Retinal pigment epithelial cell (primary cell): ENCODE measurements around the gene PDGFD.

Experiments
- DNase-seq: peaks from one replicate; pipeline ENCODE4 v3.0.0-alpha.2; 2010; ENCODE audit warnings: low read depth
- H3K4me3 ChIP-seq: 2 replicates; pipeline ENCODE4 v1.5.1; 2011; ENCODE audit warnings: mild to moderate bottlenecking, low read length, control low read depth, moderate library complexity
- CTCF ChIP-seq: conservative IDR thresholded peaks from 2 replicates; pipeline ENCODE4 v1.5.1; 2011; ENCODE audit warnings: low read depth, low read length, control low read depth, inconsistent platforms

PDGFD gene

GRCh38 chr11:104075706-104076105 is 88.2 kb downstream of the PDGFD start:
- DNase-seq: no peak
- TF ChIP-seq CTCF: no peak
- H3K4me3 ChIP-seq: no peak overlapping the region

- no peak for TF ChIP-seq CTCF
These were observed 88.9 kb downstream of the PDGFD start for GRCh38 chr11:104075091-104075490.

GRCh38 chr11:104073950-104074705 is 89.8 kb downstream of the PDGFD start:
- no peak for DNase-seq
- no peak overlapping the region for H3K4me3 ChIP-seq
- TF ChIP-seq CTCF: no peak

More at GRCh38 chr11:104075091-104075490, 88.9 kb downstream of the PDGFD start:
- DNase-seq: no peak
- no peak overlapping the region for H3K4me3 ChIP-seq

GRCh38 chr11:104067534-104067933 is 96.4 kb downstream of the PDGFD start:
- DNase-seq: no peak
- no peak overlapping the region for H3K4me3 ChIP-seq
- TF ChIP-seq CTCF: no peak

- no peak overlapping the region for H3K4me3 ChIP-seq
- DNase-seq: no peak
- no peak for TF ChIP-seq CTCF
These were observed 99.8 kb downstream of the PDGFD start for GRCh38 chr11:104064034-104064630.

- TF ChIP-seq CTCF: no peak
- no peak overlapping the region for H3K4me3 ChIP-seq
- DNase-seq: no peak
These were observed 102.0 kb downstream of the PDGFD start for GRCh38 chr11:104061853-104062521.
